ENCODE measurements around the gene RETREG3.

DNA sequence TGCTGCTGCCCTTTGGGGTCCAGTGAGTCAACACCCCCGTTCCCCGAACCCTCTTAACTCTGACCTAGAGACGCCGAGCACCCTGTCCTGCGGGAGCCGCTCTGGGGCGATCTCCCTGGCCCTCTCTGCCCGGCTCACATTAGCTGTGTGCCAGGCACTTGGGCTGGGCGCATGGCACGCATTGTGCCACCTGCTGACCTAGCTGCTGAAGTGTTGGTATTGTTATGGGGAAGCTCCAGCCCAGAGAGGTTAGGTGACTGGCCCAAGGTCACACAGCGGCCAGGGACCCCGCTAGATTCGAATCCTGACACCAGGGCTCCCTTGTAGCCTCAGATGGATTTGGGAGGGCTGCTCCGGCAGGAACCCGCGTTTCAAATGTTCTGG is 55.3 kb downstream of the RETREG3 start:
- TF ChIP-seq, protein P1, sequence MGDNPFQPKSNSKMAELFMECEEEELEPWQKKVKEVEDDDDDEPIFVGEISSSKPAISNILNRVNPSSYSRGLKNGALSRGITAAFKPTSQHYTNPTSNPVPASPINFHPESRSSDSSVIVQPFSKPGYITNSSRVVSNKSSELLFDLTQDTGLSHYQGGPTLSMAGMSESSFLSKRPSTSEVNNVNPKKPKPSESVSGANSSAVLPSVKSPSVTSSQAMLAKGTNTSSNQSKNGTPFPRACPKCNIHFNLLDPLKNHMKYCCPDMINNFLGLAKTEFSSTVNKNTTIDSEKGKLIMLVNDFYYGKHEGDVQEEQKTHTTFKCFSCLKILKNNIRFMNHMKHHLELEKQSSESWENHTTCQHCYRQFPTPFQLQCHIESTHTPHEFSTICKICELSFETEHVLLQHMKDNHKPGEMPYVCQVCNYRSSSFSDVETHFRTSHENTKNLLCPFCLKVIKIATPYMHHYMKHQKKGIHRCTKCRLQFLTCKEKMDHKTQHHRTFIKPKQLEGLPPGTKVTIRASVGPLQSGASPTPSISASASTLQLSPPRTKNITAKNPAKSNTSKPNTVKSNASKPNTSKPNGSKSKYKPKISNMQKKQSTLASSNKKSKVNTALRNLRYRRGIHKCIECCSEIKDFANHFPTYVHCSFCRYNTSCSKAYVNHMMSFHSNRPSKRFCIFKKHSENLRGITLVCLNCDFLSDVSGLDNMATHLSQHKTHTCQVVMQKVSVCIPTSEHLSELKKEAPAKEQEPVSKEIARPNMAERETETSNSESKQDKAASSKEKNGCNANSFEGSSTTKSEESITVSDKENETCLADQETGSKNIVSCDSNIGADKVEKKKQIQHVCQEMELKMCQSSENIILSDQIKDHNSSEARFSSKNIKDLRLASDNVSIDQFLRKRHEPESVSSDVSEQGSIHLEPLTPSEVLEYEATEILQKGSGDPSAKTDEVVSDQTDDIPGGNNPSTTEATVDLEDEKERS (CRISPR knock-in tag; IDR thresholded peaks at IDR 0.05), result no peak
- TF ChIP-seq ZNF747 (CRISPR knock-in tag; IDR thresholded peaks at IDR 0.05; ENCODE audit: borderline replicate concordance), result no peak
- TF ChIP-seq, protein P2, sequence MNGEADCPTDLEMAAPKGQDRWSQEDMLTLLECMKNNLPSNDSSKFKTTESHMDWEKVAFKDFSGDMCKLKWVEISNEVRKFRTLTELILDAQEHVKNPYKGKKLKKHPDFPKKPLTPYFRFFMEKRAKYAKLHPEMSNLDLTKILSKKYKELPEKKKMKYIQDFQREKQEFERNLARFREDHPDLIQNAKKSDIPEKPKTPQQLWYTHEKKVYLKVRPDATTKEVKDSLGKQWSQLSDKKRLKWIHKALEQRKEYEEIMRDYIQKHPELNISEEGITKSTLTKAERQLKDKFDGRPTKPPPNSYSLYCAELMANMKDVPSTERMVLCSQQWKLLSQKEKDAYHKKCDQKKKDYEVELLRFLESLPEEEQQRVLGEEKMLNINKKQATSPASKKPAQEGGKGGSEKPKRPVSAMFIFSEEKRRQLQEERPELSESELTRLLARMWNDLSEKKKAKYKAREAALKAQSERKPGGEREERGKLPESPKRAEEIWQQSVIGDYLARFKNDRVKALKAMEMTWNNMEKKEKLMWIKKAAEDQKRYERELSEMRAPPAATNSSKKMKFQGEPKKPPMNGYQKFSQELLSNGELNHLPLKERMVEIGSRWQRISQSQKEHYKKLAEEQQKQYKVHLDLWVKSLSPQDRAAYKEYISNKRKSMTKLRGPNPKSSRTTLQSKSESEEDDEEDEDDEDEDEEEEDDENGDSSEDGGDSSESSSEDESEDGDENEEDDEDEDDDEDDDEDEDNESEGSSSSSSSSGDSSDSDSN (CRISPR knock-in tag; IDR thresholded peaks at IDR 0.05), result no peak
- TF ChIP-seq, protein P3, sequence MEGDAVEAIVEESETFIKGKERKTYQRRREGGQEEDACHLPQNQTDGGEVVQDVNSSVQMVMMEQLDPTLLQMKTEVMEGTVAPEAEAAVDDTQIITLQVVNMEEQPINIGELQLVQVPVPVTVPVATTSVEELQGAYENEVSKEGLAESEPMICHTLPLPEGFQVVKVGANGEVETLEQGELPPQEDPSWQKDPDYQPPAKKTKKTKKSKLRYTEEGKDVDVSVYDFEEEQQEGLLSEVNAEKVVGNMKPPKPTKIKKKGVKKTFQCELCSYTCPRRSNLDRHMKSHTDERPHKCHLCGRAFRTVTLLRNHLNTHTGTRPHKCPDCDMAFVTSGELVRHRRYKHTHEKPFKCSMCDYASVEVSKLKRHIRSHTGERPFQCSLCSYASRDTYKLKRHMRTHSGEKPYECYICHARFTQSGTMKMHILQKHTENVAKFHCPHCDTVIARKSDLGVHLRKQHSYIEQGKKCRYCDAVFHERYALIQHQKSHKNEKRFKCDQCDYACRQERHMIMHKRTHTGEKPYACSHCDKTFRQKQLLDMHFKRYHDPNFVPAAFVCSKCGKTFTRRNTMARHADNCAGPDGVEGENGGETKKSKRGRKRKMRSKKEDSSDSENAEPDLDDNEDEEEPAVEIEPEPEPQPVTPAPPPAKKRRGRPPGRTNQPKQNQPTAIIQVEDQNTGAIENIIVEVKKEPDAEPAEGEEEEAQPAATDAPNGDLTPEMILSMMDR (CRISPR knock-in tag; IDR thresholded peaks at IDR 0.05), result peak; percentile 15; the same call in 1 of the 2 replicates

Measured in HepG2 (cell line).